ENCODE measurements around the gene OR5K1.

OR5K1 gene

GRCh38 chr3:98521897-98522543 lies 59.0 kb downstream of the OR5K1 start:
- H3K4me3 ChIP-seq, result peak overlapping the region; percentile 94
- H3K9ac ChIP-seq (ENCODE audit: insufficient read length), result peak overlapping the region; percentile 81
- H3K36me3 ChIP-seq (ENCODE audit: insufficient read depth, low read length), result peaks cover 37% of the 10 kb centered on the region
- H3K27ac ChIP-seq, result no peak overlapping the region
- TF ChIP-seq POLR2AphosphoS5 (IDR thresholded peaks at IDR 0.05; ENCODE audit: borderline replicate concordance, low read depth, low read length) (no peak), FOXP2 (optimal IDR thresholded peaks at IDR 0.05; ENCODE audit: control extremely low read depth, extremely low read length, insufficient read depth) (no peak), EZH2 (IDR thresholded peaks at IDR 0.05) (no peak)
- DNase-seq (ENCODE audit: low read depth, low spot score), result no peak
- H3K9me3 ChIP-seq (ENCODE audit: low read depth, low read length), result no peaks in the 10 kb centered on the region

Data from SK-N-MC (cell line).